Activated gamma-delta T cell treated with anti-CD3 and anti-CD28 coated beads, Interleukin-2, amount 50 U/mL, for 16 hours (primary cell): ENCODE measurements around the gene ROGDI.
"Not testable (repeated sequence)": the region's sequence is repeated elsewhere in the genome, so short reads cannot be mapped to it uniquely, and the experiment has no call there.

ENCODE experiments used
- DNase-seq: peaks from one replicate; pipeline ENCODE4 v3.0.0-alpha.2; 2020; ENCODE audit warnings: low read depth

The ROGDI gene

GRCh38 chr16:4790871-4791270, 11.6 kb downstream of the ROGDI start:
- DNase-seq: no peak

GRCh38 chr16:4790261-4790660, 12.2 kb downstream of the ROGDI start:
- no peak for DNase-seq

GRCh38 chr16:4788910-4789309, 13.5 kb downstream of the ROGDI start:
- DNase-seq: no peak

- no peak for DNase-seq
Observed at GRCh38 chr16:4788489-4788889, 13.9 kb downstream of the ROGDI start.

- DNase-seq: no peak
Observed at GRCh38 chr16:4787627-4788482, 14.6 kb downstream of the ROGDI start, which contains the start of gene SEPTIN12. Gene SEPTIN12, minus strand, starts transcription at chr16:4788345. Its CDS starts 700 bp downstream, at chr16:4787645.

GRCh38 chr16:4787068-4787467, 15.4 kb downstream of the ROGDI start:
- no peak for DNase-seq

GRCh38 chr16:4785758-4786433, 16.5 kb downstream of the ROGDI start:
- DNase-seq: no peak

GRCh38 chr16:4784444-4784987, 17.9 kb downstream of the ROGDI start:
- not testable (repeated sequence) for DNase-seq

- DNase-seq: no peak
Observed at GRCh38 chr16:4783951-4784336, 18.5 kb downstream of the ROGDI start.

GRCh38 chr16:4783251-4783950, 19.0 kb downstream of the ROGDI start:
- no peak for DNase-seq

- DNase-seq: no peak
Observed at GRCh38 chr16:4780235-4780634, 22.2 kb downstream of the ROGDI start.

GRCh38 chr16:4778050-4778392, 24.4 kb downstream of the ROGDI start:
- DNase-seq: no peak

GRCh38 chr16:4777339-4778049, 24.9 kb downstream of the ROGDI start:
- no peak for DNase-seq

GRCh38 chr16:4776141-4776705, 26.2 kb downstream of the ROGDI start:
- DNase-seq: no peak

GRCh38 chr16:4775005-4775404, 27.4 kb downstream of the ROGDI start:
- DNase-seq: no peak

GRCh38 chr16:4772351-4772750, 30.1 kb downstream of the ROGDI start:
- no peak for DNase-seq

GRCh38 chr16:4771646-4772045, 30.8 kb downstream of the ROGDI start:
- no peak for DNase-seq

GRCh38 chr16:4769306-4769638, 33.2 kb downstream of the ROGDI start:
- DNase-seq: no peak

GRCh38 chr16:4768549-4769305, 33.7 kb downstream of the ROGDI start:
- DNase-seq: peak; percentile 66

GRCh38 chr16:4767872-4768548, 34.4 kb downstream of the ROGDI start:
- no peak for DNase-seq
